H1 (cell line): ENCODE data around the gene CASZ1. TPM values are rescaled to one million over a fixed set of nuclear protein-coding genes. Genes with fewer than 3 reads are reported as not detected.

Experiments
- CTCF ChIA-PET: fragments of 300-600 bp; sonication (Branson Sonifier 250); formaldehyde crosslinking; loops from one replicate; lab custom pipeline; 2021; ENCODE audit not compliant: partially characterized antibody; lab: Charles Lee
- POLR2A ChIA-PET: fragments of 300-600 bp; sonication (Branson Sonifier 250); formaldehyde crosslinking; loops from one replicate; lab custom pipeline; 2021; ENCODE audit warnings: inconsistent platforms; ENCODE audit not compliant: partially characterized antibody; lab: Charles Lee
- DNase-seq, 2 experiments: peaks; one replicate each; pipeline versions ENCODE4 v3.0.0 to v3.0.0-alpha.2; 2010 to 2022; ENCODE audit warnings: low spot score in 2 of 2, low read depth in 1 of 2, mixed read lengths in 1 of 2
- FAIRE-seq: peaks from 2 replicates; lab custom pipeline; 2011; peaks lifted over from hg19 to GRCh38; lab: Jason Lieb, UNC
- H2AFZ ChIP-seq: 2 replicates; pipeline ENCODE4 v1.8.1; 2012; ENCODE audit warnings: low read length, inconsistent platforms
- H2AK5ac ChIP-seq: 2 replicates; pipeline ENCODE4 v1.6.1; 2013; ENCODE audit warnings: low read depth, low read length
- H2BK120ac ChIP-seq: replicated peaks from 2 replicates; pipeline ENCODE3; 2013; ENCODE audit warnings: low read depth, low read length, inconsistent platforms
- H2BK12ac ChIP-seq: 2 replicates; pipeline ENCODE4 v1.6.1; 2013; ENCODE audit warnings: low read depth, low read length
- H2BK15ac ChIP-seq: 2 replicates; pipeline ENCODE4 v1.6.1; 2013; ENCODE audit warnings: low read length
- H2BK20ac ChIP-seq: 2 replicates; pipeline ENCODE4 v1.6.1; 2013; ENCODE audit warnings: low read length
- H2BK5ac ChIP-seq: 2 replicates; pipeline ENCODE4 v1.6.1; 2013; ENCODE audit warnings: low read depth, low read length
- H3K14ac ChIP-seq: 2 replicates; pipeline ENCODE4 v1.6.1; 2013; ENCODE audit warnings: inconsistent platforms; ENCODE audit not compliant: insufficient read length
- H3K18ac ChIP-seq: 2 replicates; pipeline ENCODE4 v1.6.1; 2013; ENCODE audit warnings: low read length; ENCODE audit errors: extremely low read depth
- H3K23ac ChIP-seq: 2 replicates; pipeline ENCODE4 v1.6.1; 2013; ENCODE audit warnings: inconsistent platforms; ENCODE audit not compliant: insufficient read length
- H3K23me2 ChIP-seq: 2 replicates; pipeline ENCODE4 v1.6.1; 2013; ENCODE audit warnings: low read depth, low read length
- H3K27ac ChIP-seq: 2 replicates; pipeline ENCODE4 v1.6.1; 2011; ENCODE audit warnings: low read depth, low read length, inconsistent platforms
- H3K27me3 ChIP-seq, 4 experiments: replicated peaks in 1 of 4; 1 replicate in 1 of 4; 2 replicates in 3 of 4; pipeline versions ENCODE4 v1.6.1 to v1.8.1; 2011 to 2013; ENCODE audit warnings: low read length in 3 of 4, mild to moderate bottlenecking in 3 of 4, inconsistent platforms in 2 of 4, mixed read lengths in 2 of 4, moderate library complexity in 1 of 4; ENCODE audit not compliant: control insufficient read depth in 3 of 4, insufficient read depth in 3 of 4; ENCODE audit errors: extremely low read depth in 1 of 4
- H3K36me3 ChIP-seq, 4 experiments: 2 replicates each; pipeline versions ENCODE4 v1.6.1 to v1.8.1; 2011 to 2013; ENCODE audit warnings: mild to moderate bottlenecking in 4 of 4, low read length in 3 of 4, moderate library complexity in 2 of 4, control low read depth in 1 of 4, inconsistent platforms in 1 of 4; ENCODE audit not compliant: insufficient read depth in 4 of 4, control insufficient read depth in 2 of 4
- H3K4ac ChIP-seq: replicated peaks from 2 replicates; pipeline ENCODE3; 2013; ENCODE audit warnings: low read length, low read depth, mixed read lengths, inconsistent platforms; ENCODE audit not compliant: insufficient read length
- H3K4me1 ChIP-seq, 4 experiments: replicated peaks in 1 of 4; 1 replicate in 1 of 4; 2 replicates in 3 of 4; pipeline versions ENCODE4 v1.6.1 to v1.8.1; 2011 to 2013; ENCODE audit warnings: low read length in 3 of 4, inconsistent platforms in 2 of 4, mixed read lengths in 1 of 4; ENCODE audit not compliant: insufficient read depth in 4 of 4, control insufficient read depth in 3 of 4
- H3K4me2 ChIP-seq, 2 experiments: 2 replicates each; pipeline versions ENCODE4 v1.6.1 to v1.8.1; 2011 to 2013; ENCODE audit warnings: low read depth in 2 of 2, low read length in 2 of 2, control low read depth in 1 of 2, inconsistent platforms in 1 of 2, mild to moderate bottlenecking in 1 of 2; ENCODE audit not compliant: insufficient read depth in 1 of 2
- H3K4me3 ChIP-seq, 4 experiments: fragments of 200-600, 300-600 bp in 1 of 4; sonication (generic), shearing (Covaris generic), sonication (Bioruptor Twin) in 1 of 4; 2 replicates each; pipeline versions ENCODE4 v1.5.1 to v1.8.1; 2011 to 2016; ENCODE audit warnings: low read length in 4 of 4, low read depth in 3 of 4, control low read depth in 2 of 4, inconsistent platforms in 2 of 4, mild to moderate bottlenecking in 2 of 4, mixed read lengths in 1 of 4, moderate library complexity in 1 of 4; ENCODE audit not compliant: insufficient read depth in 2 of 4; ENCODE audit errors: extremely low read depth in 1 of 4
- H3K56ac ChIP-seq: replicated peaks from 2 replicates; pipeline ENCODE3; 2013; ENCODE audit warnings: low read depth, mild to moderate bottlenecking, mixed read lengths, low read length, inconsistent platforms; ENCODE audit not compliant: insufficient read length
- H3K79me1 ChIP-seq: 2 replicates; pipeline ENCODE4 v1.6.1; 2013; ENCODE audit warnings: low read depth, low read length, control low read depth
- H3K79me2 ChIP-seq, 2 experiments: 2 replicates each; pipeline versions ENCODE4 v1.6.1 to v1.8.1; 2012 to 2013; ENCODE audit warnings: low read length in 2 of 2, mild to moderate bottlenecking in 2 of 2, inconsistent platforms in 1 of 2; ENCODE audit not compliant: insufficient read depth in 2 of 2, control insufficient read depth in 1 of 2
- H3K9ac ChIP-seq, 4 experiments: replicated peaks in 1 of 4; 1 replicate in 1 of 4; 2 replicates in 3 of 4; pipeline versions ENCODE4 v1.6.1 to v1.8.1; 2011 to 2013; ENCODE audit warnings: low read depth in 3 of 4, low read length in 3 of 4, control low read depth in 2 of 4, mild to moderate bottlenecking in 2 of 4, moderate library complexity in 2 of 4, inconsistent platforms in 1 of 4; ENCODE audit errors: extremely low read depth in 1 of 4
- H3K9me3 ChIP-seq, 2 experiments: 2 replicates each; pipeline versions ENCODE4 v1.6.1 to v1.8.1; 2012 to 2013; ENCODE audit warnings: mild to moderate bottlenecking in 2 of 2, moderate library complexity in 2 of 2, control low read depth in 1 of 2, inconsistent platforms in 1 of 2, low read depth in 1 of 2, low read length in 1 of 2, mixed read lengths in 1 of 2; ENCODE audit not compliant: insufficient read depth in 2 of 2
- H4K20me1 ChIP-seq, 2 experiments: replicated peaks in 1 of 2; 2 replicates each; pipeline versions ENCODE3 to v1.8.1; 2011 to 2013; ENCODE audit warnings: inconsistent platforms in 2 of 2, low read length in 2 of 2, mild to moderate bottlenecking in 1 of 2; ENCODE audit not compliant: insufficient read depth in 2 of 2, control insufficient read depth in 1 of 2
- H4K5ac ChIP-seq: 2 replicates; pipeline ENCODE4 v1.6.1; 2013; ENCODE audit warnings: low read length, low read depth, mixed read lengths, inconsistent platforms; ENCODE audit not compliant: insufficient read length
- H4K8ac ChIP-seq: 2 replicates; pipeline ENCODE4 v1.8.0; 2013; ENCODE audit warnings: mild to moderate bottlenecking, moderate library complexity, low read length, inconsistent platforms; ENCODE audit not compliant: insufficient read depth; ENCODE audit errors: extremely low read depth
- H4K91ac ChIP-seq: replicated peaks from 2 replicates; pipeline ENCODE3; 2013; ENCODE audit warnings: low read length, mixed read lengths, inconsistent platforms; ENCODE audit not compliant: insufficient read length
- E2F6 ChIP-seq: IDR thresholded peaks from 2 replicates; pipeline ENCODE4 v1.6.1; 2012; ENCODE audit warnings: inconsistent platforms
- GTF2F1 ChIP-seq: IDR thresholded peaks from 2 replicates; pipeline ENCODE4 v1.6.1; 2012; ENCODE audit warnings: low read depth, low read length, improper control_type of control experiment, borderline replicate concordance
- RXRA ChIP-seq: IDR thresholded peaks from 2 replicates; pipeline ENCODE4 v1.6.1; 2011; ENCODE audit warnings: low read depth, mild to moderate bottlenecking, low read length, moderate library complexity; ENCODE audit not compliant: insufficient read depth
- WGBS, 2 experiments: shearing (Covaris generic) in 1 of 2; methylation state at CpG; one replicate each; pipeline versions ENCODE4 v1.1.6 to v1.1.7; 2013 to 2015; ENCODE audit warnings: low lambda C conversion rate in 2 of 2, mixed read lengths in 2 of 2, inconsistent platforms in 1 of 2, low coverage in 1 of 2, missing lambda C conversion rate in 1 of 2; ENCODE audit not compliant: insufficient replicate concordance in 2 of 2, insufficient coverage in 1 of 2, insufficient read length in 1 of 2; ENCODE audit errors: extremely low coverage in 1 of 2, missing lambda C conversion rate in 1 of 2; 5-methylcytosine and 5-hydroxymethylcytosine counted together
- polyA plus RNA-seq, 7 experiments: library from polyadenylated mRNA; depleted of rRNA in 3 of 7; stranded (reverse) in 5 of 7; unstranded in 2 of 7; fragments of >200 nt in 5 of 7; fragments of 200-250 nt in 2 of 7; gene quantifications; 1 replicate in 5 of 7; 2 replicates in 1 of 7; 4 replicates in 1 of 7; pipeline versions ENCODE4 v1.2.1 to v1.2.3, GENCODE V29; 2011 to 2013; ENCODE audit warnings: missing spikeins in 2 of 7, mixed read lengths in 2 of 7
- total RNA-seq: library from RNA; stranded (reverse); fragmentation: NEBNext Ultra II Directional; extraction: Animal tissue kit (Norgen Biotek cat#: 25700); gene quantifications from 2 replicates; pipeline ENCODE4 v1.2.1, GENCODE V29; 2021

CASZ1 gene
- total and polyA plus RNA-seq, 2 of the 8 experiments (the other 6 are each of a cell fraction or from before 2014, with no cell fraction given): 4.4 to 7.7 TPM

- DNase-seq (no peak), FAIRE-seq (no peak)
- CTCF ChIA-PET: interaction anchor here (0.7 kb wide), 1 partner anchor 129 kb away, joined by 3 read pairs; no protein-coding TSS in a partner anchor
- Histone ChIP-seq H3K4me3 (no peak overlapping the region), H3K27ac (no peak overlapping the region), H2BK5ac (no peak overlapping the region; the same call in 1 of the 2 replicates), H4K8ac (peak overlapping the region; percentile 62; the same call in 1 of the 2 replicates), H3K14ac (no peak overlapping the region), H3K27me3 (no peaks in the 10 kb centered on the region), H2AFZ (no peak overlapping the region), H3K9ac (peak overlapping the region in 1 of 4 experiments; percentile 3; a peak in 1 of 7 replicates), H3K79me2 (no peaks in the 10 kb centered on the region), H3K23me2 (no peaks in the 10 kb centered on the region), H2BK20ac (no peak overlapping the region), H3K9me3 (no peaks in the 10 kb centered on the region), H3K18ac (no peak overlapping the region), H2BK15ac (peak overlapping the region; percentile 83; the same call in 1 of the 2 replicates), H3K4ac (no peak overlapping the region), H4K91ac (no peak overlapping the region), H4K20me1 (no peaks in the 10 kb centered on the region), H3K4me1 (peaks cover 0 to 18% (median 6%) of the 10 kb centered on the region in 4 experiments; a peak in 4 of 7 replicates), H3K4me2 (no peak overlapping the region), H3K56ac (no peak overlapping the region), H3K23ac (no peak overlapping the region), H3K79me1 (no peaks in the 10 kb centered on the region), H2BK120ac (no peak overlapping the region), H3K36me3 (no peaks in the 10 kb centered on the region), H4K5ac (no peak overlapping the region), H2AK5ac (no peak overlapping the region), H2BK12ac (no peak overlapping the region)
- 87% methylated on average over 18 of the region's 18 CpGs; no CpG with 5 or more reads in 1 of the 2 experiments for WGBS, 2 experiments
- TF ChIP-seq RXRA (no peak), GTF2F1 (no peak), E2F6 (no peak)
- POLR2A ChIA-PET: interaction anchor here (0.8 kb wide), 1 partner anchor 26 kb away, joined by 3 read pairs; no protein-coding TSS in a partner anchor
Measured at GRCh38 chr1:10671090-10671489, 125.4 kb downstream of the CASZ1 start.
